Ramos (cell line): Measurements from ENCODE around the gene FREY1.
"Not testable (repeated sequence)": the region's sequence is repeated elsewhere in the genome, so short reads cannot be mapped to it uniquely, and the experiment has no call there.

Experiments
- in situ Hi-C: fragments of 300-500 bp; cut with MboI; formaldehyde crosslinking; loops from one replicate; pipeline ENCODE4 v1.14.3; 2022; ENCODE audit warnings: low sequenced_read_pairs; ENCODE audit not compliant: unreplicated experiment

Gene FREY1

DNA sequence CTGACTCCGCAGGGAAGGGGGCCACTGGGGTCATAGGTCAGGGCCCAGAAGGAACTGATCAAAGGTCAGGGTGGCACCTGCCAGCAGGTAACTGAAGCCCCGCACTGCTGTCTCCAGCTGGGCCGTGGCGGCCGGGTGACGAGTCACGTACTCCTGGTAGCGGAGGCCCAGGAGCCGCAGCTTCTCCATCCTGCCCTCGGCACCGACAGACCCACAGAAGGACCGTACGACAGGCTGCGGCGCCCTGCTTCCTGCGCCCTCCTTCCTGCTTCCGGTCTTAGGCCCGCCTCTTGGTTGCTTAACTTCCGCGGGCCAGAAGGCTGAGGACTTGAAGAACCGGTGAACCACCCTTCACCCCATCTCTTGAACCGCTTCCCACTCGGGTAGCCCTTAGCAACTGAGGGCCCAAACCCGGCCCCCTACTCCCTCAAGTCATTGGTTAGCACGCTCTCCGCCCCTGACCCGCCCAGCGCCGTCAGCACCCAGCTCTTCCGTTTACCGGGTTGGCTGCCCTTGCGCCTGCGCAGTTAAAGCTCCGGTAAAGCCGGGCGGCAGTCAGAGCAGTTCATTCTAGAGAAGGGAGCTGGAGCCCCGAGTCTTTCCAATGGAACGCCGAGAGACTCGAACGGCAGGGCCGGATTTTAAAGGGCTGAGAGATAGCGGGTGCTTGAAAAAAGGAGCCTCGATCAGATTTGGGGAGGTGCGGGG, 10.7 kb upstream of the FREY1 start, which contains the start of gene PEX16:
Gene PEX16, minus strand, starts transcription at position 255 of the 708 bp plus-strand sequence. Its CDS starts 66 bp downstream, at position 189.
- in situ Hi-C loops: no loop called here

DNA sequence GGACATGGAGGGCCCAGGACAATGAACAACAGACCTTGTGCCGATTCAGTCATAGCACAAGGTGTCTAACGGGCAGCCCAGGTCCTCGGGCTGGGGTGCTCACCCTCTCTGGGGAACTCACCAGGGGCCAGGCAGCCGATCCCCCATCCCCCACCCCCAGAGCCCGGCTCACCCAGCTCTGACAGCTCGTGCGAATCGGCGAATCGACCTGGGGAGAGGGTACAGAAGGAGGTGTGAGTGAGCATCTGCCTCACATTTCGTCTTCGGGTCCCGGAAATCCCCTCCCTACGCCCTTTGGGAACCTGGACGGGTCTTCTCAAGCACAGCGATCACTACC, 10.2 kb upstream of the FREY1 start:
- in situ Hi-C loops: no loop called here

DNA sequence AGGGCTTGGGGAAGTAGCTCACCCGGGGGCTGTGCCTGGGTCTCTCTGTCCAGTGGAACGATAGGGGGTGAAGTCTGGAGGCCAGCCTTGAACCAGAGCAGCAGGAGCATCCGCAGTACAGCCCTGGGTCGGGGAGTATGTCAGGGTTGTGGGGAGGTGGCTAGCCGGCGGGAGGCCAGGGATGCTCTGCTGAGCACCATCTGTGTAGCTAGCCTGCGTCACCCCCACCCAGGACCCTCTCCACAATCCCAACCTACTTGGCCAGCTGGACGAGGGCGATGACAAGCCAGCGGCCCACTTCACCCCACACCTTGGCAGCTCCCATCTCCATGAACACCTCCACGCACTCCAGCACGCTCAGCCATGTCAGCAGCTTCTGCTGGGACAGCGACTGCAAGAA, 8.4 kb upstream of the FREY1 start:
- in situ Hi-C loops: no loop called here

DNA sequence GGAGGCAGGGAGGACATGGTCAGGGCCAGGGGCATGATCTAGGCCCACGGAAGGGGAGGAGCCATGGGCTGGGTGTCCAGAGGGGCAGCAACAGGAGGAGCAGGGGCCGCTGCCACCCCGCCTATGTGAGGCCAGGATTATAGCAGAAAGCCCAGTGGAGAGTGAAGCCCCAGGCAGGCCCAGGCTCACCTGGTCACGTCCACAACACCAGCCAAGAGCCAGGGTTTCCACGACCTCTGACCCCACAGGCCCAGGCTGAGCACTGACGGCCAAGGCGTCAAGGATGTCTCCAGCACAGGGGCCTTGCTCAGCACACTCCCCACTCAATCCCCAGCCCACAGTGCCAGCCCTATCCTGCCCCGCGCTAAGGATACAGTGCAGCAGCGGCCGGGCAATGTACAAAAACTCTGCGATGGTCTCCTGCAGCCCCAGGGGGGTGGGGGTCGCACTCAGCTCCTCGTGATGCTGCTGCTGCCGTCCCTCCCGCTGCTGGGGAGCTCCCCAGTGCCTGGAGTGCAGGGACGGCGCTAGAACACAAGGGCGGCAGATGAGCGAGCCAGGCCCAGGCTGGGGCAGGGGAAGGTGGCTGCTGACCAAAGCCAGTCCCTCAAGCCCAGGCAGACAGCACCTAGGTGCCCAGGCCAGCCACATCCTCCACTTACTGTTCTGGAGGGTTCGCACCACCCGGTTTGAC, 7.0 kb upstream of the FREY1 start:
- in situ Hi-C loops: no loop called here

DNA sequence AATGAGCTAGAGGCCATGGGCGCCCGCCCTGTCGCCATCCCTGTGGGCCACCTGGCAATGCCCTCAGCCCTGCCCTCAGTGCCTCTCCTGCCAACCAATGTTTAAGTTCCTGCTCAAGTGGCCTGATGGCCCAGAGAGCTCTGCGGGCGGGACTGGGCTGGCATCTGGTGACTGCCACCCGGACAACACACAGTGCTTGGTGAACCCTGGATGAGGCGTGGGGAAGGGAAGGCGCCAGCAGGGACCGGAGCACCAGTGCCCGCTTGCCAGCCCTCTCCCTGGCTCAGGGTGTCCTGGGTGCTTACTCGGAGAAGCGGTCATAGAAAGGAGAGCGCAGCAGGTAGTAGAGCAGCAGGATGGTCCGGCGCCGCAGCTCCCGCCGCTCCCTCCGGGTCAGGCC, 6.4 kb upstream of the FREY1 start:
- in situ Hi-C loops: no loop called here

DNA sequence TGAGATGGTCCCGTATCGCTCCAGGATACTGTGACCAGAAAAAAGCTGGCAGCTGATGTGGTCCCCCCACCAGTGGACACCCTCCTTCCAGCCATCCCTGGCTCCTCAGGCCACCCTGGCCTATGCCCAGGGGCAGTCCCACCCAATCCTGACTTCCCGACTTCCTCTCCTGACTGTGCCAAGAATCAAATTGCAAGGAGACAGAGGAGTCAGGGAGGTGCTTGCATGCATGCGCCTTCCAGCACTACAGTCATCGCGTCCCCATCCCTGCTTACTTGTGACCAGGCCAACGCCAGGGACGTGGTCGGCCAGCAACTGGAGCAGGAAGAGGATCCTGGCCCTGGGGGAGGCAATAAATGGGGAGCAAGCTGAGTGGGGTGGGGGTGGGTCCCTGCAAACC, 3.6 kb upstream of the FREY1 start:
- in situ Hi-C loops: no loop called here

DNA sequence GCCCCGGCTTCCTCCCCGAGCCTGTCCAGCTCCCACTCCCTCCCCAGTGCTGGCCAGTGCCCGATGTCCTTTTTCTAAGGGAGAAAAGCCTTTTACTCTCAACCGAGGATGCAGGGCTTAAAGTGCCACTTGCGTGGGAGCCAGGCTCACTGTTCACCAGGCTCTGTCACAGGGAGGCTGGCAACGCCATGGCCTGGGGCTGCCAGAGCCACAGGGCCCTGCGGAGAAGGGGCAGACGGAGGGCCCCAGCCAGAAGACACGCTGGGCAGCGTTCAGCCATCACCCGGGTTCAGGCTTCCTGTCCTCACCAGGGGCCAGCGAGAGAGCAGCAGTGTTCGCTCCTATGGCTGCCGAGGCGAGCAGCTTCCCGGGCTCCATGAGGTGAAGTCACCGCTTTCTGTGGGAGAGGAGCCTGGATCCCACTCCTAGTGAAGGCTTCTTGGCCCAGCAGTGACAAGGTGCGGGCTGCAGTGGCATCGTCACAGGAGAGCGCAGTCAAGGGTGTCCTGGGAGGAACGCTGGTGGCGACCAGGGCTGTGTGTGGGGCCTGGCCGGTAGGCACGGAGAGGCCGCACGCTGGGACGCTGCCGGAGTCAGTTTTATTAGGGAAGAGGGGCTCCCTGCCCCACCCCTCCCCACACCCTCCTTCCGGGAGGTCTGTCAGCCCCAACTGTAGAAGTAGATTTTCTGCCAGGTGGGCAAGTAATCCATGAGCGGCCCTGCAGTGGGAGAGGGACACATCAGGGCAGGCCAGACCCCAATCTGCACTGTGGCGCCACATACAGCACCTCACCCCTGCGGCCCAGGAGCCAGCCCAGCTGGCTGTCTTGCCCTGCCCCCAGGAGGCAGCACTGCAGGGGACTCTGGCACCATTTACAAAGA, 2.8 kb upstream of the FREY1 start:
- in situ Hi-C loops: no loop called here

DNA sequence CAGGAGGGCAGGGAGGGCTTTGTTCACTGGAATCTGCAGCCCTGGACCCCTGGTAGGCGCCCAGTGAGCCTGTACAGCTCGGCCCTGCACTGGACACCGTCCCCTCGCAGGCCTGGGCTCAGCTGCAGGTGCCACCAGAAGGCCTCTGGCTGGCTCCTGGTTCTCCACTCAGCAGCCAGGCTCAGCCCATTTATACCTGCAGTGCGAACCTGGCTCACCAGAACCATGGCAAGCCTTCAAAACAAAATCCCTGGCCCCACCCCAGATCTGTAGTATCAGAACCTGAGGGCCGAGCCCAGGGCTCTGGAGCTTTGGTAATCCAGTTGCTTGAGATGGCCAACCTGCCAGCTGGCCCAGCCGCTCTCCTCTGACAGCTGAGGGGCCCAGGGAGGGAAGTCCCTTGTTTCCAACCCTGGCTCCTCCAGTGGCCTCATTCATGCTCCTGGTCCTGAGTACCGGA, 870 bp upstream of the FREY1 start:
- in situ Hi-C loops: no loop called here

DNA sequence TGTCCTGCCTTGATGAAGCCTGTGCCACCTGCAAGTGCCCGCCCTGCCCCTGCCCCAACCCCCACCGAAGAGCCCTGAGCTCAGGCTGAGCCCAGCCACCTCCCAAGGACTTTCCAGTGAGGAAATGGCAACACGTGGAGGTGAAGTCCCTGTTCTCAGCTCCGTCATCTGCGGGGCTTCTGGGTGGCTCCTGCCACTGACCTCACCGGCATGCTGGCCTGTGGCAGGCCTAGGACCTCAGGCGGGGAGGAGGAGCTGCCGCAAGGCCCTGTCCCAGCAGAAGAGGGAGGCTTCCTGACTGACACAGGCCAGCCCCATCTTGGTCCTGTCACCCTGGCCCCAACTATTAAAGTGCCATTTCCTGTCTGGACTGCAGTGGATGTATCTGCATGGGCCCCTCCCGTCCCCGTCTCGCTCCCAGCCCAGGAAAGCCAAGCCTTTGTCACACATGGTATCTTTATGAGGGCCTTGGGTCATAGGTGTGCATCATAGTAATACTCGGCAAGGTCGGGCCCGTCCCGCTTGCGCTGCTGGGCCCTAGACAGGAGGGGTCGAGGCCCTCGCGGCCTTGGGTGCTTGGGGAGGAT, 882 bp downstream of the FREY1 start:
- in situ Hi-C loops: no loop called here

DNA sequence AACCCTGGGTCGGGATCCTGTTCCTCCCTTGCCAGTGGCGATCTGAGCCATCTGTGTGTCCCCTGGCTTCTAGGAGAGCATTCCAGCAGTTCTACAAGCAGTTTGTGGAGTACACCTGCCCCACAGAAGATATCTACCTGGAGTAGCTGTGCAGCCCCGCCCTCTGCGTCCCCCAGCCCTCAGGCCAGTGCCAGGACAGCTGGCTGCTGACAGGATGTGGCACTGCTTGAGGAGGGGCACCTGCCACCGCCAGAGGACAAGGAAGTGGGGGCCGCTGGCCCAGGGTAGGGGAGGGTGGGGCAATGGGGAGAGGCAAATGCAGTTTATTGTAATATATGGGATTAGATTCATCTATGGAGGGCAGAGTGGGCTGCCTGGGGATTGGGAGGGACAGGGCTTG, 1.5 kb downstream of the FREY1 start:
- in situ Hi-C loops: not testable (repeated sequence)

DNA sequence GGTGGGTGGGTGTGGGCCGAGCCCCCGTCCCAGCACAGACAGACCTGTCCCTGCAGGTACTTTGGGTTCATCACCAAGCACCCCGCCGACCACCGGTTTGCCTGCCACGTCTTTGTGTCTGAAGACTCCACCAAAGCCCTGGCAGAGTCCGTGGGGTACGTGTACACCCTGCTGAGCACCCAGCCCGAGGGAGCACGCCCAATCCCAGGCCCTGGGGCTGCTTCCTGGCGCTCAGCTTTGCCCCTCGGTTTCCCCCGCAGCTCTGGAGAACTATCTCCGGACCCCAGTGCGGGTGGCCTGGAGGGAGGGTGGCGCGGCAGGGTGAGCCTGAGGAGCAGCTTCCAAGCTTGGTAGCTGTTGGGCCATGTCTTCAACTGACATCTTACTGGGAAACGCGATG, 2.0 kb downstream of the FREY1 start:
- in situ Hi-C loops: no loop called here

DNA sequence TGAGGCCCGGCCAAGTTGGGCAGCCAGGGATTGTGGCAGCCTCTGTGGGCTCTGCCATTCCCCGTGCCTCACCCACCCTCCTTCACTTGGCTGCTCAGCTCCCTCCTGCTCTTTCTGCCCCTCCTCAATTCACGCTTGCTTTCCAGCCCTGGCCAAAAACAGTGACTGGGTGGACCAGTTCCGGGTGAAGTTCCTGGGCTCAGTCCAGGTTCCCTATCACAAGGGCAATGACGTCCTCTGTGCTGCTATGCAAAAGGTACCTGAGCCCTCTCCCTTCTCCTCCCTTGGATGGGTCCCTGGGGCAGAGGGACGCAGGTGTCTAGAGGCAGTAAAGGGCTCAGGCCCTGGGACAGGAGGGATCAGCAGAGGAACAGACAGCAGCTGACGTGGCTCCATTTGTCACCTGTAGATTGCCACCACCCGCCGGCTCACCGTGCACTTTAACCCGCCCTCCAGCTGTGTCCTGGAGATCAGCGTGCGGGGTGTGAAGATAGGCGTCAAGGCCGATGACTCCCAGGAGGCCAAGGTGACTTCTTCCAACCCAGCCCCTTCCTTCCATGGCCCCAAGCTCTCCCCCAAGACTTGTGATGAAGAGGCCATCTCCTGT, 2.7 kb downstream of the FREY1 start:
- in situ Hi-C loops: no loop called here

DNA sequence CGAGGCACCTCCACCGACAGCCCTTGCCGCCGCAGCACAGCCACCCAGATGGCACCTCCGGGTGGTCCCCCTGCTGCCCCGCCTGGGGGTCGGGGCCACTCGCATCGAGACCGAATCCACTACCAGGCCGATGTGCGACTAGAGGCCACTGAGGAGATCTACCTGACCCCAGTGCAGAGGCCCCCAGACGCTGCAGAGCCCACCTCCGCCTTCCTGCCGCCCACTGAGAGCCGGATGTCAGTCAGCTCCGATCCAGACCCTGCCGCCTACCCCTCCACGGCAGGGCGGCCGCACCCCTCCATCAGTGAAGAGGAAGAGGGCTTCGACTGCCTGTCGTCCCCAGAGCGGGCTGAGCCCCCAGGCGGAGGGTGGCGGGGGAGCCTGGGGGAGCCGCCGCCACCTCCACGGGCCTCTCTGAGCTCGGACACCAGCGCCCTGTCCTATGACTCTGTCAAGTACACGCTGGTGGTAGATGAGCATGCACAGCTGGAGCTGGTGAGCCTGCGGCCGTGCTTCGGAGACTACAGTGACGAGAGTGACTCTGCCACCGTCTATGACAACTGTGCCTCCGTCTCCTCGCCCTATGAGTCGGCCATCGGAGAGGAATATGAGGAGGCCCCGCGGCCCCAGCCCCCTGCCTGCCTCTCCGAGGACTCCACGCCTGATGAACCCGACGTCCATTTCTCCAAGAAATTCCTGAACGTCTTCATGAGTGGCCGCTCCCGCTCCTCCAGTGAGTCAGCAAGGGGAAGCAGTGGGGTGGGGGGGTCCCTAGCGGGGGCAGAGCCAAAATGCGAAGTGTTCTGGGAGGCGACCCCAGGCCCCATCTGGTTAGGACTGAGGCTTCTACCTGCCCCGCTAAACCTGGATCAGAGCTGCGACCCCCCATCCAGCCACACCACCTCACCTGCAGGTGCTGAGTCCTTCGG, 4.4 kb downstream of the FREY1 start:
- in situ Hi-C loops: no loop called here

DNA sequence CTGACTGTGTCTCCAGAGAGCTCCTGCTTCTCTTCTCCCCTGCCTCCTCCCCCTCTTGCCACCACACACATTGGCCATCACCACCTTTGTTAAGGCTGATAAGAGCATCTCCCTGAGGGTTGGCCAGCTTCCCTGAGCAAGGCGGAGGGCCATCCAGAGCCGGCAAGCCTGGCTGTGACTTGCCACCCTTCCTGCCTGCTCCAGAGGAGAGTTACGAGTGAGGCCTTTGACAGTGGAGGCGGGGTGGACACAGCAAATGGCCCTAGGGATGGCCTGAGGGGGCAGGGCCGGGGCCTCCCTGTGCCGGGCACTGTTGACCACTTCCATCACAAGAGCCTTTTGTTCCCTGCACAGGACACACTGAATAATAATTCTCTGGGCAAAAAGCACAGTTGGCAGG, 5.4 kb downstream of the FREY1 start:
- in situ Hi-C loops: no loop called here

DNA sequence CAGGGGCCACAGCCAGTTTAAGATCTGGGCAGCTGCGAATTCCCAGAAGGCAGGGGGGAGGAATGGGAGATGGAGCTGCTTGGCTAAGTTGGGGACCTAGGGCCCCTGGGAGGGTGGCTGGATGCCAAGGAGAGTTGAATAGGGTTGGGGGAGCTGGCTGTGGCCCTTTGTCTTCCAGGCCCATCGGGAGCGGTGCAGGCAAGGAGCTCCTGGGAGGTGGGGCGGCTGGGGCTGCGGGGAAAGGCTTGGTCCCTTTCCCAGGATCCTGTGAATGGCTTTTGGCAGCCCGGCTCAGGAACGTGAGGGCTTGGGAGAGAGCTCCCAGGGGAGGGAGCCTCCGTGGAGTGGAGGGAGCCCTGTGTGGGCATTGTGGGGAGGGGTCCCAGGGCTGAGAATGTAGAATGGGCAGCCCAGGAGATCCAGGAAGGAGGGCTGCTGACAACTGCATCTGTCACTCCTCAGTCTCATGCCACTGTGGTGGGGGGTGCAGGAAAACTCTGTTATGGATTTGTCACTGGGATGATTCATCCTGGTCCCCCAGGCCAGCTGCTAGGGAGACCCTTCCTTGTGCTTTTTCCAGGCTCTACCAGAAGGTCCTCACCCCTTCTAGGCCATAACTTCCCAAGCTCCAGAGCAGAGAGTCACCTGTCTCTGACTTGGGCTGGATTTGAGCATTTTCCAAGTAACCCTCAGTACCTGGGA, 6.0 kb downstream of the FREY1 start:
- in situ Hi-C loops: no loop called here

DNA sequence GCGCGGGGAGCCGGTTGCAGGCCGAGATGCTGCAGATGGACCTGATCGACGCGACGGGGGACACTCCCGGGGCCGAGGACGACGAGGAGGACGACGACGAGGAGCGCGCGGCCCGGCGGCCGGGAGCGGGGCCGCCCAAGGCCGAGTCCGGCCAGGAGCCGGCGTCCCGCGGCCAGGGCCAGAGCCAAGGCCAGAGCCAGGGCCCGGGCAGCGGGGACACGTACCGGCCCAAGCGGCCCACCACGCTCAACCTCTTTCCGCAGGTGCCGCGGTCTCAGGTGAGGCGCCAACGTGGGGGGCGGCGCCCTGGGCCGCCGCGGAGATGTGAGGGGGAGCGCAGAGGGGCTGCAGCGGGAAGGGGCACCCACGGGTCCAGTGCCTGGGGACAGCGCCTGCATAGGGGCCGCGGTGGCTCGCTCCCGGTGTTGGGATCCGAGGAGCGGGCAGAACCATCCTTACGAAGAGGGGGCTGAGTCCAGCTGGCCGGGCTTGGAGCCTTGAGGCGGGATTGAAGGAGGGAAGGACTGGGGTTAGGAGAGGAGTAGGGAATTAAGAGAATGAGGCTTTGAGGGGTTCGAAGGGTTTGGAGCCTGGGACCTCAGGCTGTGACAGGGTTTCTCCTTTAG, 6.8 kb downstream of the FREY1 start:
- in situ Hi-C loops: not testable (repeated sequence)

DNA sequence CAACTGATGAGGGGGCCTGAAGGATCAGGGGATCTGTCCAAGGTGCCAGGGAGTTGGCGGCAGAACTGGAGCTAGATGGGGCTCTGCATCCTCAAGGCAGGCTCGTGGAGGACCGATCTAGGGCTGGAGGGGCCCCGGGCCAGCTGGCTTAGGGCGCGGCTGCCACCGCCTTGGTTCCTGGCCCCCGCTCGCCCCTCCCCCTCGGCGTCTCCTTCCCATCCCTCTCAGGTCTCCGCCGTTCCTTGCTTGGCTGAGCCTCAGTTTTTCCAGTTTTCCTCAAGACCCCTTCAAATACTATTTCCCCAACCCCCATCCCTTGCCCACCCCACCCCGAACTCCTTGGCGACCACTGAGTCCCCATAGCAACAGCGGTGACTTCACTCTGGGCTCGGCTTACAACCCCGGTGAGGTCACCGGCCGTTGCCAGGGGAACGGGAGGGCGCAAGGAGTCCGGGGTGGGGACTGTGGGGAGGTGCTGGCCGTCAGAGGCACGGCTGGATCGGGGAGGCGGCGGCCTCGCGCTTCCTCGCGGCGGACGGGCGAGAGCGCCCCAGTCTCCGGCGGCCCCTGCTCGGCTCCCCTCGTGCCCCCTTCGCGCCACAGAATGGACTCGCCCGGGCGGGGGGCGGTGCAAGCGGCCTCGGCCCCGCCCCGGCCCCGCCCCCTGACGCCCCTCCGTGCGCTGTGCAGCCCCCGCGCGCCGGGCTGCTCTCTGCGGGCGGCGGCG, 7.5 kb downstream of the FREY1 start:
- in situ Hi-C loops: no loop called here

DNA sequence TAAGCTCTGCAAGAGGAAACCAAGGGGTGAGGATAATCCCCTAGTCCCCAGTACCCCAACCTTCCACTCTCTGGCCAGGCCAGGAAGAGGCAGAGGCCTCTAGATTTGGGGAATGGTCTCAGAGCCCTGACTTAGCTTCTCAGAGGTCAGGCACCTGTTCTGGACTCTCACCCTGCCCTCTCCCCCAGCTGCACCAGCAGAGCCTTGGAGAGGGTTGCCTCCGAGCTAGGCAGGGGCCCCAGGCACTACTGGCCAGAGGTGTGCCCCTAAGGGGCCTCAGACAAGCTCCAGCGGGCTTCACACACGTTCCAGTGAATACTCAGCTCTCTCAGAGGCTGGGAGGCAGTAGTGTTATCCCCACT, 8.0 kb downstream of the FREY1 start:
- in situ Hi-C loops: no loop called here
